Endothelial cell of umbilical vein (primary cell): ENCODE measurements around the gene FAM210B. TPM values are rescaled to one million over a fixed set of nuclear protein-coding genes. Genes with fewer than 3 reads are reported as not detected.

ENCODE experiments used
- BruUV-seq: library from RNA; stranded (reverse); fragments of 400-500 nt; replicated peaks from 2 replicates; lab custom pipeline; 2021; lab: Mats Ljungman, UMichigan
- CTCF ChIA-PET: fragments of 300-600, 350-600 bp; sonication (Branson Sonifier 250); formaldehyde crosslinking; loops from one replicate; lab custom pipeline; 2021; ENCODE audit warnings: antibody characterized with exemption, inconsistent platforms; lab: Charles Lee
- POLR2A ChIA-PET: fragments of 300-600, 350-600 bp; sonication (Branson Sonifier 250); formaldehyde crosslinking; loops from one replicate; lab custom pipeline; 2021; ENCODE audit warnings: antibody characterized with exemption, inconsistent platforms; lab: Charles Lee
- DNase-seq: peaks from one replicate; pipeline ENCODE4 v3.0.0-alpha.2; 2011; ENCODE audit warnings: low read depth, low spot score
- FAIRE-seq: peaks from 2 replicates; lab custom pipeline; 2011; peaks lifted over from hg19 to GRCh38; lab: Jason Lieb, UNC
- H2AFZ ChIP-seq: 2 replicates; pipeline ENCODE4 v1.6.0; 2012; ENCODE audit warnings: low read depth, low read length, control low read depth, inconsistent platforms
- H3K27ac ChIP-seq: 2 replicates; pipeline ENCODE4 v1.5.1; 2011; ENCODE audit warnings: low read depth, mild to moderate bottlenecking, control low read depth, low read length, moderate library complexity; ENCODE audit not compliant: insufficient read depth
- H3K27me3 ChIP-seq, 2 experiments: 2 replicates each; pipeline versions ENCODE4 v1.6.0 to v1.6.1; 2011; ENCODE audit warnings: low read length in 2 of 2, mixed read lengths in 1 of 2; ENCODE audit not compliant: control insufficient read depth in 2 of 2, insufficient read depth in 2 of 2
- H3K36me3 ChIP-seq, 2 experiments: 2 replicates in 1 of 2; 3 replicates in 1 of 2; pipeline ENCODE4 v1.5.1; 2011; ENCODE audit warnings: low read length in 2 of 2, mild to moderate bottlenecking in 1 of 2, moderate library complexity in 1 of 2; ENCODE audit not compliant: control insufficient read depth in 2 of 2, insufficient read depth in 2 of 2; ENCODE audit errors: extremely low read depth in 1 of 2
- H3K4me1 ChIP-seq: 3 replicates; pipeline ENCODE4 v1.5.1; 2011; ENCODE audit warnings: mild to moderate bottlenecking, low read length; ENCODE audit not compliant: control insufficient read depth, insufficient read depth; ENCODE audit errors: extremely low read depth
- H3K4me2 ChIP-seq: 2 replicates; pipeline ENCODE4 v1.6.1; 2011; ENCODE audit warnings: low read length, control low read depth, mixed read lengths; ENCODE audit not compliant: insufficient read depth
- H3K4me3 ChIP-seq, 3 experiments: fragments of 200-600 bp in 1 of 3; sonication (generic), shearing (Covaris generic) in 1 of 3; replicated peaks in 1 of 3; 2 replicates each; pipeline ENCODE4 v1.5.1; 2011 to 2016; ENCODE audit warnings: control low read depth in 3 of 3, low read length in 3 of 3, mild to moderate bottlenecking in 2 of 3, inconsistent platforms in 1 of 3, low read depth in 1 of 3, moderate library complexity in 1 of 3; ENCODE audit not compliant: insufficient read depth in 1 of 3
- H3K79me2 ChIP-seq: 2 replicates; pipeline ENCODE4 v1.6.0; 2012; ENCODE audit warnings: low read length, inconsistent platforms; ENCODE audit not compliant: control insufficient read depth, insufficient read depth
- H3K9ac ChIP-seq: replicated peaks from 2 replicates; pipeline ENCODE3; 2011; ENCODE audit warnings: low read length, control low read depth; ENCODE audit not compliant: insufficient read depth; ENCODE audit errors: extremely low read depth
- H3K9me1 ChIP-seq: replicated peaks from 3 replicates; pipeline ENCODE4 v1.6.0; 2011; ENCODE audit warnings: mild to moderate bottlenecking, low read length; ENCODE audit not compliant: control insufficient read depth, insufficient read depth; ENCODE audit errors: extremely low read depth
- H3K9me3 ChIP-seq: replicated peaks from 2 replicates; pipeline ENCODE4 v1.5.1; 2012; ENCODE audit warnings: low read length, inconsistent platforms; ENCODE audit not compliant: control insufficient read depth, insufficient read depth
- H4K20me1 ChIP-seq: replicated peaks from 2 replicates; pipeline ENCODE3; 2011; ENCODE audit warnings: mild to moderate bottlenecking, low read length; ENCODE audit not compliant: control insufficient read depth, insufficient read depth; ENCODE audit errors: extremely low read depth
- EZH2 ChIP-seq: IDR thresholded peaks from 2 replicates; pipeline ENCODE4 v1.6.1; 2012; ENCODE audit warnings: borderline replicate concordance, low read depth, mild to moderate bottlenecking, moderate library complexity, low read length, inconsistent platforms; ENCODE audit not compliant: severe bottlenecking
- FOS ChIP-seq: IDR thresholded peaks from 2 replicates; pipeline ENCODE4 v1.6.1; 2011; ENCODE audit warnings: mild to moderate bottlenecking, low read length, moderate library complexity, borderline replicate concordance; ENCODE audit not compliant: insufficient read depth
- GATA2 ChIP-seq: IDR thresholded peaks from 2 replicates; pipeline ENCODE4 v1.7.0; 2011; ENCODE audit warnings: low read depth, mild to moderate bottlenecking, moderate library complexity, mixed read lengths, low read length; ENCODE audit not compliant: insufficient read length, insufficient read depth
- MYC ChIP-seq: IDR thresholded peaks from one replicate; pipeline ENCODE4 v1.6.1; 2011; ENCODE audit warnings: mild to moderate bottlenecking, low read depth, low read length
- POLR2A ChIP-seq: IDR thresholded peaks from 2 replicates; pipeline ENCODE4 v1.6.1; 2012; ENCODE audit warnings: low read depth, mild to moderate bottlenecking, control low read depth, low read length
- POLR2AphosphoS5 ChIP-seq: IDR thresholded peaks from 2 replicates; pipeline ENCODE4 v1.6.1; 2012; ENCODE audit warnings: low read depth, mild to moderate bottlenecking, control low read depth, low read length, moderate library complexity; ENCODE audit not compliant: insufficient read depth
- dilution Hi-C: fragments of 300-500 bp; cut with MboI; formaldehyde crosslinking; loops from one replicate; pipeline ENCODE4 v1.15.0; 2019; ENCODE audit warnings: low sequenced_read_pairs; ENCODE audit not compliant: extremely low pct_ligation_motif_present
- intact Hi-C: fragments of 100-400 bp; cut with micrococcal nuclease; formaldehyde crosslinking; loops from one replicate; pipeline ENCODE4 v1.10.0; 2022
- polyA plus RNA-seq, 4 experiments: library from polyadenylated mRNA; depleted of rRNA in 3 of 4; stranded (reverse) in 3 of 4; unstranded in 1 of 4; fragments of >200 nt; gene quantifications; 2 replicates each; pipeline versions ENCODE4 v1.2.1 to v1.2.3, GENCODE V29; 2011 to 2012; ENCODE audit warnings: missing spikeins in 1 of 4
- total RNA-seq: library from RNA; stranded (reverse); gene quantifications from 2 replicates; pipeline ENCODE4 v1.2.3, GENCODE V29; 2021
- TF ChIP-seq, protein P1 (sequence below): IDR thresholded peaks from 2 replicates; pipeline ENCODE4 v1.6.1; 2011; ENCODE audit not compliant: insufficient read depth, insufficient read length
- TF ChIP-seq, protein P2 (sequence below), 2 donors: IDR thresholded peaks; 1 replicate in 1 of 2; 2 replicates in 1 of 2; pipeline ENCODE4 v1.5.1; 2011; ENCODE audit warnings: low read length in 2 of 2, mild to moderate bottlenecking in 2 of 2, moderate library complexity in 2 of 2, control low read depth in 1 of 2, inconsistent platforms in 1 of 2, low read depth in 1 of 2; ENCODE audit not compliant: insufficient read depth in 1 of 2; ENCODE audit errors: extremely low read depth in 1 of 2

FAM210B gene
- total and polyA plus RNA-seq, 2 donors (not counting 3 experiments of a cell fraction or from before 2014, with no cell fraction given), result 24.6 to 37.6 TPM

DNA sequence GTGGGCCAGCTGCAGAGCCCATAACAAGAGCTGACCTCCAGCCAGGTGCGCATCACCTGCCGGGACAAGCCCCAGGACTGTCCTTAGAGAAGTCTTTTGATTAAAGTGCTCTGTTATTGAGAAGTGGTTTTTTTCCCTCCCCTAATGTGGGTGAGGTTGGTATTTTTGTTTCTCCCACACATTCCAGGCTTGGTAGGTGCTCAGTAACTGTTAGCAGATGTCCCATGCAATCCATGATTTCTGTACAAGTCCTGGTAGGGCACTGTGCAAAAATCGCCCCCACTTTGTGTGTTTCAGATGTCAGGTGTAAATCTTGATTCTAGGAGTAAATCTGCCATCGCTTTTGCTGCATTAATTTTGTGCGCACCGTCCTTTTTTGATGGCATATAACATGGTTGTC, 4.7 kb downstream of the FAM210B start:
- intact Hi-C loops (no loop called here), dilution Hi-C loops (no loop called here)
- ChIA-PET CTCF (no interaction called here), POLR2A (no interaction called here)
- Histone ChIP-seq H3K79me2 (peaks cover 2% of the 10 kb centered on the region), H3K9me3 (no peaks in the 10 kb centered on the region), H3K4me2 (no peak overlapping the region), H2AFZ (no peak overlapping the region), H3K27ac (no peak overlapping the region), H3K9ac (no peak overlapping the region), H3K4me3 (no peak overlapping the region), H3K36me3 (peaks cover 0 to 4% of the 10 kb centered on the region in 2 experiments), H3K27me3 (no peaks in the 10 kb centered on the region), H3K9me1 (no peaks in the 10 kb centered on the region), H3K4me1 (peaks cover 6% of the 10 kb centered on the region), H4K20me1 (no peaks in the 10 kb centered on the region)
- DNase-seq (no peak), FAIRE-seq (no peak)
- TF ChIP-seq GATA2 (no peak), EZH2 (no peak), MYC (no peak), POLR2A (no peak), POLR2AphosphoS5 (no peak), FOS (no peak)
- TF ChIP-seq, protein P1, sequence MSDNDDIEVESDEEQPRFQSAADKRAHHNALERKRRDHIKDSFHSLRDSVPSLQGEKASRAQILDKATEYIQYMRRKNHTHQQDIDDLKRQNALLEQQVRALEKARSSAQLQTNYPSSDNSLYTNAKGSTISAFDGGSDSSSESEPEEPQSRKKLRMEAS, result no peak
- TF ChIP-seq, protein P2, sequence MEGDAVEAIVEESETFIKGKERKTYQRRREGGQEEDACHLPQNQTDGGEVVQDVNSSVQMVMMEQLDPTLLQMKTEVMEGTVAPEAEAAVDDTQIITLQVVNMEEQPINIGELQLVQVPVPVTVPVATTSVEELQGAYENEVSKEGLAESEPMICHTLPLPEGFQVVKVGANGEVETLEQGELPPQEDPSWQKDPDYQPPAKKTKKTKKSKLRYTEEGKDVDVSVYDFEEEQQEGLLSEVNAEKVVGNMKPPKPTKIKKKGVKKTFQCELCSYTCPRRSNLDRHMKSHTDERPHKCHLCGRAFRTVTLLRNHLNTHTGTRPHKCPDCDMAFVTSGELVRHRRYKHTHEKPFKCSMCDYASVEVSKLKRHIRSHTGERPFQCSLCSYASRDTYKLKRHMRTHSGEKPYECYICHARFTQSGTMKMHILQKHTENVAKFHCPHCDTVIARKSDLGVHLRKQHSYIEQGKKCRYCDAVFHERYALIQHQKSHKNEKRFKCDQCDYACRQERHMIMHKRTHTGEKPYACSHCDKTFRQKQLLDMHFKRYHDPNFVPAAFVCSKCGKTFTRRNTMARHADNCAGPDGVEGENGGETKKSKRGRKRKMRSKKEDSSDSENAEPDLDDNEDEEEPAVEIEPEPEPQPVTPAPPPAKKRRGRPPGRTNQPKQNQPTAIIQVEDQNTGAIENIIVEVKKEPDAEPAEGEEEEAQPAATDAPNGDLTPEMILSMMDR (IDR thresholded peaks at IDR 0.05; ENCODE audit: extremely low read depth in 1 of 2, insufficient read depth in 1 of 2, low read depth in 1 of 2, low read length in 2 of 2), result no peak
- no TSS peak for BruUV-seq
